HepG2 (cell line): ENCODE results near the gene DNAJB2. TPM values are rescaled to one million over a fixed set of nuclear protein-coding genes. Genes with fewer than 3 reads are reported as not detected.

Source experiments
- AHDC1 ChIP-seq: sonication (generic); formaldehyde crosslinking; IDR thresholded peaks from 2 replicates; pipeline ENCODE4 v1.5.1; 2020; ENCODE audit warnings: mild to moderate bottlenecking, missing genetic modification reagents, borderline replicate concordance
- CAMTA2 ChIP-seq: sonication (generic); formaldehyde crosslinking; IDR thresholded peaks from 2 replicates; pipeline ENCODE4 v1.4.0; 2020; ENCODE audit warnings: mild to moderate bottlenecking, missing genetic modification reagents, borderline replicate concordance
- CTCF ChIP-seq: sonication (generic); formaldehyde crosslinking; IDR thresholded peaks from 2 replicates; pipeline ENCODE4 v1.5.0; 2020; ENCODE audit warnings: mild to moderate bottlenecking, missing genetic modification reagents, moderate library complexity
- NAIF1 ChIP-seq: sonication (generic); formaldehyde crosslinking; IDR thresholded peaks from 2 replicates; pipeline ENCODE4 v1.5.0; 2020; ENCODE audit warnings: mild to moderate bottlenecking, missing genetic modification reagents, borderline replicate concordance
- ZNF432 ChIP-seq: sonication (generic); formaldehyde crosslinking; IDR thresholded peaks from 2 replicates; pipeline ENCODE4 v1.5.0; 2020; ENCODE audit warnings: missing genetic modification reagents, mild to moderate bottlenecking, borderline replicate concordance
- polyA plus RNA-seq, 8 experiments: library from polyadenylated mRNA; depleted of rRNA in 3 of 8; stranded (reverse) in 7 of 8; unstranded in 1 of 8; fragments of >200 nt; fragmentation: Illumina TruSeq in 4 of 8; extraction: Trizol in 4 of 8; gene quantifications; 2 replicates each; pipeline versions ENCODE4 v1.2.1 to v1.2.3, GENCODE V29; 2011 to 2016; ENCODE audit warnings: low read depth in 4 of 8, missing spikeins in 1 of 8, mixed read lengths in 1 of 8; ENCODE audit not compliant: insufficient read depth in 1 of 8
- total RNA-seq, 5 experiments: library from RNA; depleted of rRNA; stranded (reverse); fragments of >200 nt; fragmentation: Illumina TruSeq; extraction: Trizol; gene quantifications; 2 replicates each; pipeline ENCODE4 v1.2.3, GENCODE V29; 2016; ENCODE audit warnings: low read depth in 1 of 5
- TF ChIP-seq, protein P1 (sequence below): sonication (generic); formaldehyde crosslinking; IDR thresholded peaks from 2 replicates; pipeline ENCODE4 v1.4.0; 2020; ENCODE audit warnings: missing genetic modification reagents
- TF ChIP-seq, protein P2 (sequence below): IDR thresholded peaks from 2 replicates; pipeline ENCODE4 v1.6.1; 2012; ENCODE audit warnings: low read length, improper control_type of control experiment

DNAJB2 gene
- total and polyA plus RNA-seq, 2 of the 13 experiments (the other 11 are each of a cell fraction or from before 2014, with no cell fraction given): 21.3 to 31.1 TPM

- TF ChIP-seq, protein P1, sequence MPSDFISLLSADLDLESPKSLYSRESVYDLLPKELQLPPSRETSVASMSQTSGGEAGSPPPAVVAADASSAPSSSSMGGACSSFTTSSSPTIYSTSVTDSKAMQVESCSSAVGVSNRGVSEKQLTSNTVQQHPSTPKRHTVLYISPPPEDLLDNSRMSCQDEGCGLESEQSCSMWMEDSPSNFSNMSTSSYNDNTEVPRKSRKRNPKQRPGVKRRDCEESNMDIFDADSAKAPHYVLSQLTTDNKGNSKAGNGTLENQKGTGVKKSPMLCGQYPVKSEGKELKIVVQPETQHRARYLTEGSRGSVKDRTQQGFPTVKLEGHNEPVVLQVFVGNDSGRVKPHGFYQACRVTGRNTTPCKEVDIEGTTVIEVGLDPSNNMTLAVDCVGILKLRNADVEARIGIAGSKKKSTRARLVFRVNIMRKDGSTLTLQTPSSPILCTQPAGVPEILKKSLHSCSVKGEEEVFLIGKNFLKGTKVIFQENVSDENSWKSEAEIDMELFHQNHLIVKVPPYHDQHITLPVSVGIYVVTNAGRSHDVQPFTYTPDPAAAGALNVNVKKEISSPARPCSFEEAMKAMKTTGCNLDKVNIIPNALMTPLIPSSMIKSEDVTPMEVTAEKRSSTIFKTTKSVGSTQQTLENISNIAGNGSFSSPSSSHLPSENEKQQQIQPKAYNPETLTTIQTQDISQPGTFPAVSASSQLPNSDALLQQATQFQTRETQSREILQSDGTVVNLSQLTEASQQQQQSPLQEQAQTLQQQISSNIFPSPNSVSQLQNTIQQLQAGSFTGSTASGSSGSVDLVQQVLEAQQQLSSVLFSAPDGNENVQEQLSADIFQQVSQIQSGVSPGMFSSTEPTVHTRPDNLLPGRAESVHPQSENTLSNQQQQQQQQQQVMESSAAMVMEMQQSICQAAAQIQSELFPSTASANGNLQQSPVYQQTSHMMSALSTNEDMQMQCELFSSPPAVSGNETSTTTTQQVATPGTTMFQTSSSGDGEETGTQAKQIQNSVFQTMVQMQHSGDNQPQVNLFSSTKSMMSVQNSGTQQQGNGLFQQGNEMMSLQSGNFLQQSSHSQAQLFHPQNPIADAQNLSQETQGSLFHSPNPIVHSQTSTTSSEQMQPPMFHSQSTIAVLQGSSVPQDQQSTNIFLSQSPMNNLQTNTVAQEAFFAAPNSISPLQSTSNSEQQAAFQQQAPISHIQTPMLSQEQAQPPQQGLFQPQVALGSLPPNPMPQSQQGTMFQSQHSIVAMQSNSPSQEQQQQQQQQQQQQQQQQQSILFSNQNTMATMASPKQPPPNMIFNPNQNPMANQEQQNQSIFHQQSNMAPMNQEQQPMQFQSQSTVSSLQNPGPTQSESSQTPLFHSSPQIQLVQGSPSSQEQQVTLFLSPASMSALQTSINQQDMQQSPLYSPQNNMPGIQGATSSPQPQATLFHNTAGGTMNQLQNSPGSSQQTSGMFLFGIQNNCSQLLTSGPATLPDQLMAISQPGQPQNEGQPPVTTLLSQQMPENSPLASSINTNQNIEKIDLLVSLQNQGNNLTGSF (CRISPR knock-in tag): peak; percentile 54; the same call in 1 of the 2 replicates
- TF ChIP-seq CAMTA2 (no peak; the same call in 1 of the 2 replicates), AHDC1 (CRISPR knock-in tag) (no peak), NAIF1 (CRISPR knock-in tag) (no peak), CTCF (peak; percentile 93), ZNF432 (CRISPR knock-in tag) (no peak)
- TF ChIP-seq, protein P2, sequence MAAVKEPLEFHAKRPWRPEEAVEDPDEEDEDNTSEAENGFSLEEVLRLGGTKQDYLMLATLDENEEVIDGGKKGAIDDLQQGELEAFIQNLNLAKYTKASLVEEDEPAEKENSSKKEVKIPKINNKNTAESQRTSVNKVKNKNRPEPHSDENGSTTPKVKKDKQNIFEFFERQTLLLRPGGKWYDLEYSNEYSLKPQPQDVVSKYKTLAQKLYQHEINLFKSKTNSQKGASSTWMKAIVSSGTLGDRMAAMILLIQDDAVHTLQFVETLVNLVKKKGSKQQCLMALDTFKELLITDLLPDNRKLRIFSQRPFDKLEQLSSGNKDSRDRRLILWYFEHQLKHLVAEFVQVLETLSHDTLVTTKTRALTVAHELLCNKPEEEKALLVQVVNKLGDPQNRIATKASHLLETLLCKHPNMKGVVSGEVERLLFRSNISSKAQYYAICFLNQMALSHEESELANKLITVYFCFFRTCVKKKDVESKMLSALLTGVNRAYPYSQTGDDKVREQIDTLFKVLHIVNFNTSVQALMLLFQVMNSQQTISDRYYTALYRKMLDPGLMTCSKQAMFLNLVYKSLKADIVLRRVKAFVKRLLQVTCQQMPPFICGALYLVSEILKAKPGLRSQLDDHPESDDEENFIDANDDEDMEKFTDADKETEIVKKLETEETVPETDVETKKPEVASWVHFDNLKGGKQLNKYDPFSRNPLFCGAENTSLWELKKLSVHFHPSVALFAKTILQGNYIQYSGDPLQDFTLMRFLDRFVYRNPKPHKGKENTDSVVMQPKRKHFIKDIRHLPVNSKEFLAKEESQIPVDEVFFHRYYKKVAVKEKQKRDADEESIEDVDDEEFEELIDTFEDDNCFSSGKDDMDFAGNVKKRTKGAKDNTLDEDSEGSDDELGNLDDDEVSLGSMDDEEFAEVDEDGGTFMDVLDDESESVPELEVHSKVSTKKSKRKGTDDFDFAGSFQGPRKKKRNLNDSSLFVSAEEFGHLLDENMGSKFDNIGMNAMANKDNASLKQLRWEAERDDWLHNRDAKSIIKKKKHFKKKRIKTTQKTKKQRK: no peak
Observed at GRCh38 chr2:219294356-219295351, 15.5 kb downstream of the DNAJB2 start (continued).
